Activated T-cell treated with anti-CD3 and anti-CD28 coated beads, Interleukin-2, amount 50 U/mL, for 24 hours (primary cell): ENCODE data around the gene TRIM75.

Experiments used
- DNase-seq: peaks from one replicate; pipeline ENCODE4 v3.0.0-alpha.2; 2020
- H3K27ac Mint-ChIP-seq: 2 replicates; pipeline ENCODE4 v1.8.0; 2020; ENCODE audit warnings: mild to moderate bottlenecking, mixed read lengths
- H3K27me3 Mint-ChIP-seq: 2 replicates; pipeline ENCODE4 v1.8.0; 2020; ENCODE audit warnings: mixed read lengths
- H3K36me3 Mint-ChIP-seq: 2 replicates; pipeline ENCODE4 v1.8.0; 2020; ENCODE audit warnings: low read depth, mixed read lengths
- H3K4me1 Mint-ChIP-seq: 2 replicates; pipeline ENCODE4 v1.8.0; 2020; ENCODE audit warnings: low read depth, mixed read lengths
- H3K4me3 Mint-ChIP-seq: 2 replicates; pipeline ENCODE4 v1.8.0; 2020; ENCODE audit warnings: mild to moderate bottlenecking, moderate library complexity, mixed read lengths
- H3K9me3 Mint-ChIP-seq: 2 replicates; pipeline ENCODE4 v1.8.0; 2020; ENCODE audit warnings: mixed read lengths

Gene TRIM75

GRCh38 chr4:165096776-165097175 is 43.1 kb downstream of the TRIM75 start:
- Mint-ChIP-seq H3K9me3 (no peaks in the 10 kb centered on the region), H3K36me3 (peaks cover 66% of the 10 kb centered on the region), H3K27me3 (no peaks in the 10 kb centered on the region), H3K4me3 (no peak overlapping the region), H3K4me1 (no peaks in the 10 kb centered on the region), H3K27ac (no peak overlapping the region)
- DNase-seq = no peak

DNA sequence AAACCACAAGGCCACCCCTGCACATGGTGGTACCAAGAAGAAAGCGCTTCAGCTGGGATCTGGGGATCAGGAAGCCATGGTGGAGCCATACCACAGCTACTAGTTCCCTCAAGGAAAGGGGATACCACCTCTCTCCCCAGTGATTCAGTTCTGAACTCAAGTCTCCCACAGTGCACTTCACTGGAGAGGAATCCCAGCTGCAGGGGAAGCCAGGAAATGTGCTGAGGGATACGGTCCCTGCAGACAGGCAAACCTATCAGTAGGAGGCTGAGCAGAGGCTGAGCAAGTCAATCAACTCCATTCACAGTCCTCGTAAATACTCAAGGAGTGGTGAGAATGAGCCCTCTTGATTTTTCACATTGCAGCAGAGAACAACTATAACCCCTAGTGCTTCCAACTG is 48.0 kb downstream of the TRIM75 start:
- Mint-ChIP-seq H3K9me3 (no peaks in the 10 kb centered on the region), H3K4me3 (no peak overlapping the region), H3K36me3 (peaks cover 50% of the 10 kb centered on the region), H3K27ac (no peak overlapping the region), H3K4me1 (peaks cover 2% of the 10 kb centered on the region), H3K27me3 (no peaks in the 10 kb centered on the region)
- no peak for DNase-seq

DNA sequence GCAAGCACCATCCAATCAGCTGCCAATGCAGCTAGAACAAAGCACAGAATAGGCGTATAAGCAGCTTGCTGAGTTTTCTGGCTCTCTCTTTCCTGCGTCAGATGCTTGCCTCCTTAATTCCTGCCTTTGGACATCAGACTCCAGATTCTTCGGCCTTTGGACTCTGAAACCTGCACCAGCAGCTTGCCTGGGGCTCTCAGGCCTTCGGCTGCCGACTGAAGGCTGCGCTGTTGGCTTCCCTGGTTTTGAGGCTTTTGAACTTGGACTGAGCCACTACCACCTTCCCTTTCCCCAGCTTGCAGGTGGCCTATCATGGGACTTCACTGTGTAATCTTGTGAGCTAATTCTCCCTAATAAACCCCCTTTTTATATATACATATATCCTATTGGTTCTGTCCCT is 52.9 kb downstream of the TRIM75 start:
- Mint-ChIP-seq H3K9me3 (no peaks in the 10 kb centered on the region), H3K27ac (no peak overlapping the region), H3K4me3 (no peak overlapping the region), H3K36me3 (peaks cover 34% of the 10 kb centered on the region), H3K4me1 (peaks cover 8% of the 10 kb centered on the region), H3K27me3 (no peaks in the 10 kb centered on the region)
- DNase-seq = no peak
